Stimulated activated CD8-positive, alpha-beta memory T cell treated with anti-CD3 and anti-CD28 coated beads, Interleukin-2, amount 100 ng/mL, for 1 hour (primary cell): ENCODE data around the gene CBX6.

Source experiments
- DNase-seq, 2 donors: peaks; one replicate each; pipeline ENCODE4 v3.0.0-alpha.2; 2020; ENCODE audit warnings: low read depth in 2 of 2

The CBX6 gene

GRCh38 chr22:38840129-38840528 lies 31.9 kb downstream of the CBX6 start:
- no peak for DNase-seq

DNA sequence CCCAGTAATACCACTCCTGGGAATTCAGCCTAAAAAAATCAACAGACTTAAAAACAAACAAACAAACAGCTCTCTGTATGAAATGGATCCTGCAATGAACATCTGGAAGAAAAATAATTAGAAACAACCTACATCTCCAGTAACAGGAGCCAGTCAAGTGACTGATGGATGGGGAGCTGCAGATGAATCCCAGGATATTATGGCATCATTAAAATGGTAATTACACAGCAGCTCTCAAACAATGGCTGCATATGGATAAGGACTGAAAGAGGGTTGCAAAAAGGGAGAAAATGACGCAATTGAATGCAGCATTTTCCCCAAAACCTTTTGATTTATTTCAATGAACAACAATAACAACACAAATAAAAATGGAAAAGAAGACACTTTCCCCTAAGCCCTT lies 32.3 kb downstream of the CBX6 start:
- no peak for DNase-seq

DNA sequence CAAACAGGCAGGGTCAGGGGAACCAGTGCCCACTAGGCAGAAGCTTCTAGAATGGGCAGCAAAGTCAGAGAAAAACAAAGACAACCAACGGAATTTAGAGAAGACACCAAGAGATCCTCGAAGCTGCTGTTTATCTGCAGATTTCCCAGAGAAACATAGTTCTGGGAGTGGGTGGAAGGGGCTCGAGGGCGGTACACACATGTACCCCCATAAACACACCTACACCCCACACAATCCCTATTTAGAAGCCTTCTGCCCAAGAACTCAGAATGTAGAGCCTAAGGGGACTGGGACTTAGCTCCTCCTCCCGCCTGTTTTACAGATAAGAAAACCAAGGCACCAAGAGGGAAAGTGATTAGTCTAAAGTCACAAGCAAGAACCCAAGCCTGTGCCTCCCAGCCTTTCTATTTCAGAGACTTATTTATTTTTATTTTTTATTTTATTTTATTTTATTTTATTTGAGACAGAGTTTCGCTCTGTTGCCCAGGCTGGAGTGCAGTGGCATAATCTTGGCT lies 34.5 kb downstream of the CBX6 start:
- DNase-seq, result no peak

GRCh38 chr22:38835888-38836301 lies 36.1 kb downstream of the CBX6 start:
- no peak for DNase-seq

DNA sequence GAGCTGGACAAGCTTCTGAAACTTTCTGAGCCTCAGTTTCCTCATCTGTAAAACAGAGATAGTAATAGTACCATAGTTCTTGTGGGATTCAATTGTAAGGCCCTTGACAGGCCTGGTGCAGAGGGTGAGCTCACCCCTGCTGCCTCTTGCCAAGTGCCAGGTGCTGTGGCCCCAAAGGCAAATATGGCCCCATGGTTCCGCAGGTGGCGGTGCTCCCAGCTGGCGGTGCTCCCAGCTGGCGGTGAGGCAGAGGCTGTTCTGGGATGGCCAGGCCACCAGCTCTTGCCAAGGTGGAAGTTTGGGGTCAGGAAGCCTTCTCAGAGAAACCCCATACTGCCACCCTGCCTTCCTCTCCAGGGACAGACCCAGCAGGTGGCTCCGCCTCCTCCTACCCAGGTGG lies 37.0 kb downstream of the CBX6 start:
- DNase-seq, result no peak

GRCh38 chr22:38834215-38834953 lies 37.6 kb downstream of the CBX6 start:
- DNase-seq, result no peak

GRCh38 chr22:38833061-38833460 lies 39.0 kb downstream of the CBX6 start:
- DNase-seq, result no peak

DNA sequence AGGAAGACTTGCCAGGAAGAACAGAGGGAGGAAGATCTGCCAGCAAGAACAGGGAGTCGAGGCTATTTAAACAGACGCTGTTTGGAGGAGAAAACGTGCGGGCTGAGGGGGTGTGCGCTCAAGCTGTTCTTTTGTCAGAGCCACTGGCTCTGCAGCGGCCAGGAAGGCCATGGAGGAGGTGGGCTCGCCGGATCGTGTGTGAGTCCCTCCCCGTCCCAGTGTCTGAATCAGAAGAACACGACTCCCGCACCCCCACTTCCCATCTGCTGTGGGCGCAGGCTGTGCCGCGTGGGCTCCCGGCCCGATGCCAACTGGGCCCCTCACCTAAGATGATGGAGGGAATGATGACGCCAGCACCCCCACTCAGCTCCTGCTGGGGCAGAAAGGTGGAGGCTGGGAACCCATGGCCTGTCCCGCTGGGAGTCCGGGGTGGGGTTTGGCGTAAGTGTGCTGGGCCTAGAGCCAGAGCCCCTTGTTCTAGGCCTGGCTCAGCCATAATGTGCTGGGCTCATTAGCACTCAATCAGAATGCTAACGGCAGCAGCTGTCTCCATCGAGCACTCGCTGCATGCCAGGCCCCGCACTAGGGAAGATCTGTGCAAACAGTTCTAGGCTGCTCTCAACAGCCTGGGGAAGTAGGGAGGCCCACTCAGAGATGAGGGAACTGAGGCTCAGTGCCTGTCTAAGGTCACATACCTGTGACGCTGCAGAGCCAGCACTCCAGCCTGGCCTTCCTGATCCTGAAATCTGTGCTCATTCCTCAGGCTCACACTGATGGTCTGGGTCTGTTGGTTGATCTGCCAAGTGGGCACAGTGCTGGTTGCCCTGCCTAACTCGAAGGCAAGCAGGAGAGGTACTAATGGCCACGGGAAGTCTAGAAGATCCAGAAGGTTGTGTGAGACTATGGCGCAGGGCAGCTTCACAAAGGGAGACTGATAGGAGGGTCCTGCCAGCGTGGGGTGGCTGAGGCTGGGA lies 39.7 kb downstream of the CBX6 start:
- no peak for DNase-seq

GRCh38 chr22:38831166-38831945 lies 40.7 kb downstream of the CBX6 start:
- DNase-seq, result no peak

GRCh38 chr22:38830845-38831108 lies 41.2 kb downstream of the CBX6 start:
- DNase-seq, result no peak

DNA sequence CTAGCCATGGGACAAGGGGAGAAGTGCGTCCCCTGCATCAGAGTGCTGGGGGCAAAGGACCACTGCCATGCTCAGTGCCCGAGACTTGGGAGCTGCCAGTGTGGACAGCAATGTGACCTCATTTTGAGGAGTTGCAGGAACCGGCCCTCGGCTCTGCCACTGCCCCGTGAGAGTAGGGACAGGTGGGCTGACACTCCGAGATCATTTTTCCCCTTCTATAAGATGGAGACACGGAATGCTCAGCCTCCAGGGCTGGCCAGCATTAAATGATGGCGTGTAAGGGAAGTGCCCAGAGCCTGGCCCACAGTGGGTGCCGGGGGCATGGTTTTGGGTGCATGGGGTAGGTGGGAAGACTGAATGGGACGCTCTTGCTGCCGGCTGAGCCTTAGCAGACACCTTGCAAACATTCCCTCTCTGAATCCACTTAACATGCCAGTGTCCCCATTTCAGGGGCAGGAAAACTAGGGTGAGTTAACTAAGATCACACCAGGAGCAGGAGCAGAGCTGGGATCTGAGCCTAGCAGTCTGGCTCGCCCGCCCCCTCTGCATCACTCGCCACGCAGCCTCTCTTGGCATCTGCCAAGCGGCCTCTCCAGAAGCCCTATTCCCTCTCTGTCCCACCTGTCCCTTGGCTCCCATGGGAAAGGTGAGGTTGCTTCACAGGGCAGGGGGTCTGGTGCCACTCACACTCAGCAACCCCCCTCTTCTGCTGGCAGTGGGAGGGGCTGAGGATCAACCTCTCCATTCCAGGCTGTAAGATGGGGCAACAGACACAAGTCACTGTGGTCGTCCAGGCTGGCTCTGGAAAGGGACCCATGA lies 41.8 kb downstream of the CBX6 start:
- no peak for DNase-seq

DNA sequence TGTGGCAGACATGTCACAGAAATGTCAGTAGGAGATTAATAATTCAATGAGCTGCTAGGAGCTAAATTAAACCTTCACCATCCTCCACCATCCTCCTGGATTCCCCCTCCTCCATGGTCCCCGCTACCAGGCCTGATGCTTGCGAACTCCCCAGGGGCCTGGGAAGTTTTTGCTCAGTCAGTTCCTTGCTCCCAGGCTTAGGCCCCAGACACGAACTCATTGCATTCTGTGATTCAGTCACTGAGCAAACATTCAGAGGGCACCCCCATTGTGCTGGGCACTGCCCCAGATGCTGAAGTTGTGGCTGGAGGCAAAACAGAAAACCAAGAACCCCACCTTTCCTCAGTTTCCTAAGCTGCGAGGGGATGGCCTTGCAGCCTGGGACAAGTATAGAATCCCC lies 42.5 kb downstream of the CBX6 start:
- no peak for DNase-seq

GRCh38 chr22:38828616-38829205 lies 43.3 kb downstream of the CBX6 start:
- DNase-seq, result no peak

GRCh38 chr22:38828191-38828590 lies 43.8 kb downstream of the CBX6 start:
- DNase-seq, result no peak

- no peak for DNase-seq
Measured at GRCh38 chr22:38827510-38827909, 44.5 kb downstream of the CBX6 start.

DNA sequence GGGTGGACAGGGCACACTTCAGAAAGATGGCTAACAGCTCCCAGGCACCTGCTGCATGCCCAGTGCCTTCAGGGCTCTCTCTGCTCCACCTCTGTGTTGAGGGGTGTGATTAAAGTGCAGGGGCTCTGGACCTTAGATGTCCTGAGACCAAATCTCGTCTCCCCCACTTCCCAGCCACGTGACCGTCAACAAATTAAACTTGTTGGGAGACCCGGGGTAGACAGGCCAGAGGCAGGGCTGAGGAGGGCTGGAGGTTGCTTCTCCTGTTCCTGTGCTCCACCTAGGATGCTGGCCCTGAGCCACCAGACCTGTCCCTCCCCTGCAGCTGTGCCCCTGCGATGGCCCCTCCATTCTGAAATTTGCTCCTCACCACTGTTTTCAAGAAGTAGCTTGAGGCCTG lies 45.2 kb downstream of the CBX6 start:
- DNase-seq, result no peak

GRCh38 chr22:38826386-38826785 lies 45.6 kb downstream of the CBX6 start:
- DNase-seq, result no peak

- no peak for DNase-seq
Measured at GRCh38 chr22:38824585-38824984, 47.4 kb downstream of the CBX6 start.

GRCh38 chr22:38823637-38824036 lies 48.4 kb downstream of the CBX6 start:
- DNase-seq, result no peak

DNA sequence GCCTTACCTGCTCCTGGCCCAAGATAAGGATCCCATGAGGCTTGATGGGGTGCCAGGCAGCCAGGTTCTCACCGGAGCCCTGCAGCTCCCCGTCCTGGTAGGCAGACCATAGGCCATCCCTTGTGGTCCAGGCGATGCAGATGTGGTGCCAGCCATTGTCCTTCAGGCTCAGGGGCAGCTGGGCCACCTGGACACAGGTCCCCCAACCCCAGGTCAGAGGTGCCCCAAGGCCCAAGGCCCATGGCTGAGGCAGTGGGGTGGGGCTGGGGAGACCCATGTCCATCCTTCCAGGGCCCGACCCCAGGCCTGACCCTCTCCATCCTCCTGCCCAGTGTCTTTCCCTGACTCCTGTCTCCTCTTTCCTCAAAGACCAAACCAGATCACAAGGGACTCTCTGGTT lies 48.9 kb downstream of the CBX6 start:
- DNase-seq, result no peak

GRCh38 chr22:38820020-38820419 lies 52.0 kb downstream of the CBX6 start:
- no peak for DNase-seq
